HCT116 (cell line): Measurements from ENCODE around the gene PPP4R3A. TPM values are rescaled to one million over a fixed set of nuclear protein-coding genes. Genes with fewer than 3 reads are reported as not detected.

ENCODE experiments used
- ATAC-seq: fragments of 200-7000 bp; cut with Tn5 transposase; 2 replicates; pipeline ENCODE4 v1.9.1; 2020; ENCODE audit warnings: mild to moderate bottlenecking, moderate library complexity
- BruUV-seq: library from RNA; stranded (reverse); fragments of 400-500 nt; replicated peaks from 2 replicates; lab custom pipeline; 2021; lab: Mats Ljungman, UMichigan
- CTCF ChIA-PET: fragments of 300-600 bp; sonication (Branson Sonifier 250); formaldehyde crosslinking; loops from one replicate; lab custom pipeline; 2021; ENCODE audit warnings: antibody characterized with exemption; lab: Charles Lee
- POLR2A ChIA-PET: fragments of 300-600, 350-600 bp; sonication (Branson Sonifier 250); formaldehyde crosslinking; loops from one replicate; lab custom pipeline; 2021; ENCODE audit warnings: antibody characterized with exemption; lab: Charles Lee
- RAD21 ChIA-PET, 2 experiments: fragments of 300-600 bp; sonication (Branson Sonifier 250); formaldehyde crosslinking; loops; one replicate each; lab custom pipeline; 2023; ENCODE audit warnings: low total read pairs in 2 of 2; ENCODE audit not compliant: uncharacterized antibody in 2 of 2, unreplicated experiment in 2 of 2, low non-redundant PET in 1 of 2; lab: Charles Lee
- DNase-seq: peaks from one replicate; pipeline ENCODE4 v3.0.0-alpha.2; 2010; ENCODE audit warnings: low read depth, low spot score
- H2AFZ ChIP-seq: fragments of 200-600 bp; shearing (Covaris generic), sonication (generic); 2 replicates; pipeline ENCODE4 v1.6.1; 2017; ENCODE audit warnings: low read depth, mixed run types, mixed read lengths, antibody characterized with exemption, low read length; ENCODE audit not compliant: poor library complexity, severe bottlenecking
- H3K27ac ChIP-seq: 2 replicates; pipeline ENCODE4 v1.5.1; 2012; ENCODE audit warnings: low read depth, low read length
- H3K27me3 ChIP-seq: fragments of 200-600 bp; sonication (generic); 2 replicates; pipeline ENCODE4 v1.6.1; 2016; ENCODE audit warnings: mixed run types, low read length, mixed read lengths; ENCODE audit not compliant: insufficient read depth
- H3K36me3 ChIP-seq, 2 experiments: fragments of 200-500 bp in 1 of 2; fragments of 200-600 bp in 1 of 2; sonication (Bioruptor generic) in 1 of 2; sonication (generic) in 1 of 2; 2 replicates each; pipeline versions ENCODE4 v1.5.1 to v1.6.1; 2014 to 2016; ENCODE audit warnings: low read length in 2 of 2, inconsistent platforms in 1 of 2, mixed read lengths in 1 of 2, mixed run types in 1 of 2; ENCODE audit not compliant: insufficient read depth in 2 of 2, control insufficient read depth in 1 of 2
- H3K4me1 ChIP-seq, 2 experiments: fragments of 200-600 bp in 1 of 2; sonication (generic) in 1 of 2; 2 replicates each; pipeline versions ENCODE4 v1.5.1 to v1.6.1; 2012 to 2017; ENCODE audit warnings: low read length in 2 of 2, inconsistent platforms in 1 of 2, mild to moderate bottlenecking in 1 of 2, mixed read lengths in 1 of 2, mixed run types in 1 of 2, moderate library complexity in 1 of 2; ENCODE audit not compliant: insufficient read depth in 2 of 2, control insufficient read depth in 1 of 2
- H3K4me2 ChIP-seq: fragments of 200-600 bp; sonication (generic); 2 replicates; pipeline ENCODE4 v1.6.1; 2017; ENCODE audit warnings: mixed run types, low read length, mixed read lengths
- H3K4me3 ChIP-seq, 2 experiments: fragments of 200-600 bp in 1 of 2; sonication (generic) in 1 of 2; replicated peaks in 1 of 2; 2 replicates each; pipeline ENCODE4 v1.5.1; 2011 to 2016; ENCODE audit warnings: low read length in 2 of 2, control low read depth in 1 of 2, low read depth in 1 of 2, mild to moderate bottlenecking in 1 of 2, mixed read lengths in 1 of 2, mixed run types in 1 of 2
- H3K79me2 ChIP-seq: fragments of 200-600 bp; sonication (generic); 2 replicates; pipeline ENCODE4 v1.6.1; 2017; ENCODE audit warnings: mild to moderate bottlenecking, mixed run types, low read length, moderate library complexity, mixed read lengths; ENCODE audit not compliant: insufficient read depth
- H3K9ac ChIP-seq: fragments of 200-600 bp; sonication (generic); 2 replicates; pipeline ENCODE4 v1.6.1; 2016; ENCODE audit warnings: low read length, mixed read lengths
- H3K9me2 ChIP-seq: fragments of 200-600 bp; sonication (generic), shearing (Covaris generic); 2 replicates; pipeline ENCODE4 v1.6.1; 2017; ENCODE audit warnings: mixed run types, mild to moderate bottlenecking, moderate library complexity; ENCODE audit not compliant: insufficient read depth
- H3K9me3 ChIP-seq, 2 experiments: fragments of 200-500 bp in 1 of 2; fragments of 200-600 bp in 1 of 2; sonication (Bioruptor generic) in 1 of 2; sonication (generic) in 1 of 2; 2 replicates each; pipeline ENCODE4 v1.6.1; 2014 to 2017; ENCODE audit warnings: low read length in 2 of 2, mixed read lengths in 2 of 2, inconsistent platforms in 1 of 2, low read depth in 1 of 2, mild to moderate bottlenecking in 1 of 2, mixed run types in 1 of 2, moderate library complexity in 1 of 2; ENCODE audit not compliant: control insufficient read depth in 1 of 2, insufficient read depth in 1 of 2
- H4K20me1 ChIP-seq: fragments of 200-600 bp; sonication (generic), shearing (Covaris generic); 2 replicates; pipeline ENCODE4 v1.6.1; 2017; ENCODE audit warnings: mixed run types, mild to moderate bottlenecking, moderate library complexity; ENCODE audit not compliant: insufficient read depth
- ELF1 ChIP-seq: IDR thresholded peaks from 2 replicates; pipeline ENCODE4 v1.6.1; 2012; ENCODE audit warnings: low read depth, borderline replicate concordance
- POLR2A ChIP-seq: IDR thresholded peaks from 2 replicates; pipeline ENCODE4 v1.7.0; 2011; ENCODE audit warnings: borderline replicate concordance; ENCODE audit not compliant: insufficient read depth, insufficient read length; ENCODE audit errors: extremely low read depth
- POLR2AphosphoS5 ChIP-seq: IDR thresholded peaks from 2 replicates; pipeline ENCODE4 v1.6.1; 2011; ENCODE audit warnings: mild to moderate bottlenecking, low read depth, low read length, moderate library complexity
- RAD21 ChIP-seq: IDR thresholded peaks from 2 replicates; pipeline ENCODE4 v1.6.1; 2012; ENCODE audit warnings: low read depth, mild to moderate bottlenecking
- TCF7L2 ChIP-seq: IDR thresholded peaks from 2 replicates; pipeline ENCODE4 v1.7.0; 2011; ENCODE audit warnings: borderline replicate concordance, inconsistent platforms; ENCODE audit not compliant: insufficient read depth, insufficient read length; ENCODE audit errors: extremely low read depth
- YY1 ChIP-seq: IDR thresholded peaks from 2 replicates; pipeline ENCODE4 v1.6.1; 2011; ENCODE audit warnings: low read length, low read depth, moderate library complexity, mild to moderate bottlenecking; ENCODE audit not compliant: insufficient replicate concordance; ENCODE audit errors: extremely low read depth
- intact Hi-C: fragments of 100-400 bp; cut with micrococcal nuclease; formaldehyde crosslinking; loops from 2 replicates; pipeline ENCODE4 v1.10.0; 2022
- total RNA-seq: library from RNA; stranded (reverse); gene quantifications from one replicate; pipeline ENCODE4 v1.2.1, GENCODE V29; 2021; ENCODE audit not compliant: unreplicated experiment
- TF ChIP-seq, protein P1 (sequence below): IDR thresholded peaks from 2 replicates; pipeline ENCODE4 v1.6.1; 2012; ENCODE audit warnings: low read depth

Gene PPP4R3A
- total RNA-seq, 1 experiment from 2014 or later, result 67.7 TPM

DNA sequence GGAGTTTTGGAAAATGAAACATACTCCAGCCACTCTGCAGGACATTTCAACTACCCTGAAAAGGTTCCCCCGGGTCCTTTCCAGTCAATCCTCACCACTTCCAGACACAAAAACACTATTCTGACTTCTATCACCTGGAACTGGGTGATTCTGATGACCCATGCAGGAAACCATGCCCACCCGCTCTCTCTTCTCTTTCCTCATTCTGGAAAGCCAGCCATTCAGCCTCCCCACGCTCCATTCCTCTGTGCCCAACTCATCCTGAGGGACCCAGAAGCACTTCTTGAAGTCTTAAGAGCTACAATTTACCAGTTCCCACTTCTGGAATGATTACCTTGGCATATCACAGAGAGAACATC, 95.7 kb downstream of the PPP4R3A start:
- TF ChIP-seq, protein P1, sequence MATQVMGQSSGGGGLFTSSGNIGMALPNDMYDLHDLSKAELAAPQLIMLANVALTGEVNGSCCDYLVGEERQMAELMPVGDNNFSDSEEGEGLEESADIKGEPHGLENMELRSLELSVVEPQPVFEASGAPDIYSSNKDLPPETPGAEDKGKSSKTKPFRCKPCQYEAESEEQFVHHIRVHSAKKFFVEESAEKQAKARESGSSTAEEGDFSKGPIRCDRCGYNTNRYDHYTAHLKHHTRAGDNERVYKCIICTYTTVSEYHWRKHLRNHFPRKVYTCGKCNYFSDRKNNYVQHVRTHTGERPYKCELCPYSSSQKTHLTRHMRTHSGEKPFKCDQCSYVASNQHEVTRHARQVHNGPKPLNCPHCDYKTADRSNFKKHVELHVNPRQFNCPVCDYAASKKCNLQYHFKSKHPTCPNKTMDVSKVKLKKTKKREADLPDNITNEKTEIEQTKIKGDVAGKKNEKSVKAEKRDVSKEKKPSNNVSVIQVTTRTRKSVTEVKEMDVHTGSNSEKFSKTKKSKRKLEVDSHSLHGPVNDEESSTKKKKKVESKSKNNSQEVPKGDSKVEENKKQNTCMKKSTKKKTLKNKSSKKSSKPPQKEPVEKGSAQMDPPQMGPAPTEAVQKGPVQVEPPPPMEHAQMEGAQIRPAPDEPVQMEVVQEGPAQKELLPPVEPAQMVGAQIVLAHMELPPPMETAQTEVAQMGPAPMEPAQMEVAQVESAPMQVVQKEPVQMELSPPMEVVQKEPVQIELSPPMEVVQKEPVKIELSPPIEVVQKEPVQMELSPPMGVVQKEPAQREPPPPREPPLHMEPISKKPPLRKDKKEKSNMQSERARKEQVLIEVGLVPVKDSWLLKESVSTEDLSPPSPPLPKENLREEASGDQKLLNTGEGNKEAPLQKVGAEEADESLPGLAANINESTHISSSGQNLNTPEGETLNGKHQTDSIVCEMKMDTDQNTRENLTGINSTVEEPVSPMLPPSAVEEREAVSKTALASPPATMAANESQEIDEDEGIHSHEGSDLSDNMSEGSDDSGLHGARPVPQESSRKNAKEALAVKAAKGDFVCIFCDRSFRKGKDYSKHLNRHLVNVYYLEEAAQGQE, result no peak
- TF ChIP-seq POLR2A (no peak), YY1 (no peak), RAD21 (no peak), ELF1 (no peak), POLR2AphosphoS5 (no peak), TCF7L2 (no peak)
- intact Hi-C loops, result no loop called here
- H2AFZ ChIP-seq, result no peak overlapping the region
- H3K27me3 ChIP-seq, result no peaks in the 10 kb centered on the region
- DNase-seq (no peak), ATAC-seq (no peak)
- H3K4me3 ChIP-seq, result no peak overlapping the region
- H3K4me2 ChIP-seq, result no peak overlapping the region
- POLR2A ChIA-PET, result no interaction called here
- no peaks in the 10 kb centered on the region for H3K9me2 ChIP-seq
- BruUV-seq, result no TSS peak
- peaks cover 17% of the 10 kb centered on the region; the same call in 1 of the 2 replicates for H3K79me2 ChIP-seq
- peaks cover 11 to 29% of the 10 kb centered on the region in 2 experiments for H3K4me1 ChIP-seq
- 0 out of 4 replicates have a peak, but pooled peaks cover 0 to 2% of the 10 kb centered on the region in 2 experiments for H3K36me3 ChIP-seq
- H4K20me1 ChIP-seq, result no peaks in the 10 kb centered on the region
- H3K9ac ChIP-seq, result no peak overlapping the region
- CTCF ChIA-PET, result no interaction called here
- no peaks in the 10 kb centered on the region for H3K9me3 ChIP-seq
- RAD21 ChIA-PET, result no interaction called here
- no peak overlapping the region for H3K27ac ChIP-seq
